ENCODE data around the gene SGSM1. TPM values are rescaled to one million over a fixed set of nuclear protein-coding genes. Genes with fewer than 3 reads are reported as not detected.

Gene SGSM1
- total RNA-seq, 1 donor from 2014 or later: 1.7 TPM

DNA sequence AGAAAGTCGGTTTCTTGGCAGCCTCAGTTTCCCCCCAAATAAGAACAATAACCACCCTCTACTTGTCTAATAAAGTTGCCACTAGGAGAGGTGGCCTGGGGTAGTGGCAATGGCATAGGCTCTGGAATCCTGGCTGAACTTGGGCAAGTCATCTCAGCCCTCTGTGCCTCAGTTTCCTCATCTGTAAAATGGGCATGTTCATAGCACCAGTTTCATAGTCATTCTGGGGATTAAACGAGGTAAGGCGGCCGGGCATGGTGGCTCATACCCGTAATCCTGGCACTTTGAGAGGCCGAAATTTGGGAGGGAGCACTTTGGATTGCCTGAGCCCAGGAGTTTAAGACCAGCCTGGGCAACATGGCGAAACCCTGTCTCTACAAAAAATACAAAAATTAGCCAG is 63.0 kb downstream of the SGSM1 start:
- Mint-ChIP-seq H3K4me1 (no peaks in the 10 kb centered on the region), H3K27ac (no peak overlapping the region)
- TF ChIP-seq, protein P1, sequence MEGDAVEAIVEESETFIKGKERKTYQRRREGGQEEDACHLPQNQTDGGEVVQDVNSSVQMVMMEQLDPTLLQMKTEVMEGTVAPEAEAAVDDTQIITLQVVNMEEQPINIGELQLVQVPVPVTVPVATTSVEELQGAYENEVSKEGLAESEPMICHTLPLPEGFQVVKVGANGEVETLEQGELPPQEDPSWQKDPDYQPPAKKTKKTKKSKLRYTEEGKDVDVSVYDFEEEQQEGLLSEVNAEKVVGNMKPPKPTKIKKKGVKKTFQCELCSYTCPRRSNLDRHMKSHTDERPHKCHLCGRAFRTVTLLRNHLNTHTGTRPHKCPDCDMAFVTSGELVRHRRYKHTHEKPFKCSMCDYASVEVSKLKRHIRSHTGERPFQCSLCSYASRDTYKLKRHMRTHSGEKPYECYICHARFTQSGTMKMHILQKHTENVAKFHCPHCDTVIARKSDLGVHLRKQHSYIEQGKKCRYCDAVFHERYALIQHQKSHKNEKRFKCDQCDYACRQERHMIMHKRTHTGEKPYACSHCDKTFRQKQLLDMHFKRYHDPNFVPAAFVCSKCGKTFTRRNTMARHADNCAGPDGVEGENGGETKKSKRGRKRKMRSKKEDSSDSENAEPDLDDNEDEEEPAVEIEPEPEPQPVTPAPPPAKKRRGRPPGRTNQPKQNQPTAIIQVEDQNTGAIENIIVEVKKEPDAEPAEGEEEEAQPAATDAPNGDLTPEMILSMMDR (IDR thresholded peaks at IDR 0.05; ENCODE audit: unreplicated experiment): no peak

DNA sequence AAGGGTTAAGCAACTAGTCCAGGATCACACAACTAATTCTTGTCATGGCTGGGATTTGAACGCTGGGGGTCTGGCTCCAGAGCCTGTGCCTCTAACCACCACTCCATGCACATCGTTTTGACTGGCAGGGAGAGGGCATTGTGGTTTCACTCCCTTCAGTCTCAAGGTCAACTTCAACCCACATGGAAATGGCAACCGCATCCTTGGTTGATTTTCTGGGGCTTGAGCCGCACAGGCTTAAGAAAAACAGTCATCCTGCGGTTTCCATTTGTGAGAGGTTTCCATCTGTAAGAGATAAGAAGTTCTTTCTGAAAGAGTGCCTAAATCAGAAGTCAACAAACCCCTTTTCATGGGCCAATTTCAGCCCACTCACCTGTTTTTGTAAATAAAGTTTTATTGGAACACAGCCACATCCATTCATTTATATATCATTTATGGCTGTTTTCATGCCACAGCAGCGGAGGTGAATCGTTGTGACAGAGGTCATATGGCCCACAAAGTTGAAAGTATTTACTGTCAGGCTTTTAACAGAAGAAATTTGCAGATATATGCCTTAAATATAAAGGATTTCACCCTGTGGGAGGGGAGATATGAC is 65.7 kb downstream of the SGSM1 start:
- Mint-ChIP-seq H3K9me3 (peaks cover 5% of the 10 kb centered on the region), H3K27me3 (ENCODE audit: low read depth) (peaks cover 10% of the 10 kb centered on the region), H3K4me1 (no peaks in the 10 kb centered on the region), H3K36me3 (no peaks in the 10 kb centered on the region), H3K4me3 (no peak overlapping the region), H3K27ac (no peak overlapping the region)
- no peak for DNase-seq (ENCODE audit: low spot score in 2 of 2, unreplicated experiment in 2 of 2)
- TF ChIP-seq, protein P1 (IDR thresholded peaks at IDR 0.05; ENCODE audit: unreplicated experiment): no peak

More for the DNA sequence above, 63.0 kb downstream of the SGSM1 start:
- Mint-ChIP-seq H3K27me3 (ENCODE audit: low read depth) (peaks cover 22% of the 10 kb centered on the region), H3K9me3 (peaks cover 4% of the 10 kb centered on the region), H3K36me3 (no peaks in the 10 kb centered on the region), H3K4me3 (no peak overlapping the region)
- DNase-seq (ENCODE audit: low spot score in 2 of 2, unreplicated experiment in 2 of 2): no peak

DNA sequence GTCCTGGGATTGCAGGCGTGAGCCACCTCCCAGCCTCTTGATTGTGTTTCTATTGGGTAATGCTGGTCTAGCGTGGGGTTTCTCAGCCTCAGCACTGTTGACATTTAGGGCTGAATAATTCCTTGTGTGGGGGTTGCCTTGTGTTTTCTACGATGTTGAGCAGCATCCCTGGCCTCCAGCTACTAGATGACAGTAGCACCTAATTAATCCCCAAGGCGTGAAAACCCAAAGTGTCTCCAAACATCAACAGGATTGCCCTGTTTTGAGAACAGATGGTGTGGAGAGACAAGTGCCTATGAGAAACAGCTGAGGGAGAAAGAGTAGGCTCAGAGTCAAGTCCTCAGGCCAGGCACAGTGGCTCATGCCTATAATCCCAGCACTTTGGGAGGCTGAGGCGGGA is 67.2 kb downstream of the SGSM1 start:
- no peak overlapping the region for H3K27ac Mint-ChIP-seq
- TF ChIP-seq, protein P1 (IDR thresholded peaks at IDR 0.05; ENCODE audit: unreplicated experiment): no peak
- H3K4me1 Mint-ChIP-seq: no peaks in the 10 kb centered on the region
- peaks cover 5% of the 10 kb centered on the region for H3K9me3 Mint-ChIP-seq
- H3K27me3 Mint-ChIP-seq (ENCODE audit: low read depth): peaks cover 10% of the 10 kb centered on the region
- DNase-seq (ENCODE audit: low spot score in 2 of 2, unreplicated experiment in 2 of 2): no peak
- H3K36me3 Mint-ChIP-seq: no peaks in the 10 kb centered on the region
- H3K4me3 Mint-ChIP-seq: no peak overlapping the region

DNA sequence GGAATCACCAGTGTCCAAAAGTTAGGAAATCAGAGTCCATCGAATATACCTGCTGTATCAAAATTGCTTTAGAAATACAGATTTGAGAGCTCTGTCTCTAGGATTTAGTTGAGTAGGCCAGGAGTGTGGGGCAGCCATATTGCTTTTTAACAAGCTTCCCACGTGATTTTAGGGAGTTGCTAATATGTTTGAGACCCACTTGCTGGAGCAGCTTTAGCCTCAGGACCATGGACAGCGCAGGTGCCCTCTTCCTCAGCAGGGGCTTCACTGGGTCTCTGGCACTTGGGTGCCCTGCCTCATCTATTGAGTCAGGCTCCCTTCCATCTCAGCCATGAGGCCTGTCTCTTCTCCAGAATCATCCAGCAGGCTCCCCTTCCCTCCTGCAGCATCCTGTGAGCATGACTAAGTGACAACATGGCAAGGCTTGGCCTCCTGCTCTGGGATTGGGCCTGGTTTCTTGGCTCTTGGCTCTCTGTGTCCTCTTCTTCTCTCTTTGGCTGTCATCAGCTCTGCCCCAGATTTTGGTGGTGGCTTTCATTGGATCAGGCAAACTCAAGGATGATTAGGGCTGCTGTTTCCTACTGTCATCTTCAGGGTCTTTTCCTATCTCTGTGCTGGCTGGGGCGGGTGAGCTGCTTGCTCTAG is 70.0 kb downstream of the SGSM1 start:
- TF ChIP-seq, protein P1 (IDR thresholded peaks at IDR 0.05; ENCODE audit: unreplicated experiment): no peak
- Mint-ChIP-seq H3K4me3 (no peak overlapping the region), H3K9me3 (peaks cover 5% of the 10 kb centered on the region), H3K4me1 (no peaks in the 10 kb centered on the region), H3K36me3 (no peaks in the 10 kb centered on the region), H3K27ac (no peak overlapping the region), H3K27me3 (ENCODE audit: low read depth) (peaks cover 10% of the 10 kb centered on the region)
- peak; percentile 47 to 76 for DNase-seq (ENCODE audit: low spot score in 2 of 2, unreplicated experiment in 2 of 2)

DNA sequence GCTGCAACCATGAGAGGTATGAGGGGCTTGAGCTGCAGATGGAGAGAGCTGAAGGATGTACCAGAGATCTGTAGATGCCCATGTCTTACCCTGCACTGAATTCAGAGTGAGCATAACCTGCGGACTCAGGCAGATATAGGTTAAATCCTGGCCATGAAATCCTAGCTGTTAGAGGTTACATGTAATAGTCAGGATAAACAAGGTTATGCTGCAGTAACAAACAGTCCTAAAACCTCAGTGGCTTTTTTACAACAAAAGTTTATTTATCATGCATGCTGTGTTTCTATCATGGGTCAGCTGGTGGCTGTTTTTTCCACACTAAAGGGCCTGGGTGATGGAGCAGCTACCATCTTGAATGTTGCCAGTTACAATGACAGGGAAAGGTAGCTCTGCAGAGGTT is 70.7 kb downstream of the SGSM1 start:
- no peak for DNase-seq (ENCODE audit: low spot score in 2 of 2, unreplicated experiment in 2 of 2)
- H3K27me3 Mint-ChIP-seq (ENCODE audit: low read depth): peaks cover 5% of the 10 kb centered on the region
- TF ChIP-seq, protein P1 (IDR thresholded peaks at IDR 0.05; ENCODE audit: unreplicated experiment): no peak
- peaks cover 5% of the 10 kb centered on the region for H3K9me3 Mint-ChIP-seq
- no peaks in the 10 kb centered on the region for H3K4me1 Mint-ChIP-seq
- no peak overlapping the region for H3K4me3 Mint-ChIP-seq
- H3K36me3 Mint-ChIP-seq: no peaks in the 10 kb centered on the region
- no peak overlapping the region for H3K27ac Mint-ChIP-seq

Data from mesothelial cell of epicardium (in vitro differentiated cells).